Neural crest cell (in vitro differentiated cells): ENCODE results near the gene TRAPPC8. TPM values are rescaled to one million over a fixed set of nuclear protein-coding genes. Genes with fewer than 3 reads are reported as not detected.

Experiments used
- DNase-seq: peaks from one replicate; pipeline ENCODE4 v3.0.0; 2021; ENCODE audit warnings: low read depth, mixed read lengths, low spot score
- H3K27ac Mint-ChIP-seq: one replicate; pipeline ENCODE4 v1.8.0; 2021; ENCODE audit warnings: mild to moderate bottlenecking, mixed read lengths; ENCODE audit not compliant: unreplicated experiment
- H3K27me3 Mint-ChIP-seq: 2 replicates; pipeline ENCODE4 v1.8.0; 2021; ENCODE audit warnings: low read depth, mild to moderate bottlenecking, mixed read lengths
- H3K36me3 Mint-ChIP-seq: 2 replicates; pipeline ENCODE4 v1.8.0; 2021; ENCODE audit warnings: low read depth, mild to moderate bottlenecking, mixed read lengths
- H3K4me1 Mint-ChIP-seq: 2 replicates; pipeline ENCODE4 v1.8.0; 2021; ENCODE audit warnings: mixed read lengths
- H3K4me3 Mint-ChIP-seq: one replicate; pipeline ENCODE4 v1.8.0; 2021; ENCODE audit warnings: mild to moderate bottlenecking, mixed read lengths
- H3K9me3 Mint-ChIP-seq: 2 replicates; pipeline ENCODE4 v1.8.0; 2021; ENCODE audit warnings: mixed read lengths
- CTCF ChIP-seq: fragments of 200-600 bp; sonication (generic); conservative IDR thresholded peaks from 2 replicates; pipeline ENCODE4 v1.5.0; 2021; ENCODE audit warnings: antibody characterized with exemption, mild to moderate bottlenecking
- long read RNA-seq: library from polyadenylated mRNA; unstranded; transcript quantifications from one replicate; pipeline ENCODE4 v2.0.0, GENCODE V29; 2020
- total RNA-seq: library from RNA; stranded (reverse); gene quantifications from 2 replicates; pipeline ENCODE4 v1.2.1, GENCODE V29; 2021

Gene TRAPPC8
- total RNA-seq: 27.7 and 31.2 TPM in 2 replicates
- long read RNA-seq, partial matches to known transcripts: 7 of 9 reads
- long read RNA-seq, other reads (novel, unspliced or antisense): 2 of 9 reads

DNA sequence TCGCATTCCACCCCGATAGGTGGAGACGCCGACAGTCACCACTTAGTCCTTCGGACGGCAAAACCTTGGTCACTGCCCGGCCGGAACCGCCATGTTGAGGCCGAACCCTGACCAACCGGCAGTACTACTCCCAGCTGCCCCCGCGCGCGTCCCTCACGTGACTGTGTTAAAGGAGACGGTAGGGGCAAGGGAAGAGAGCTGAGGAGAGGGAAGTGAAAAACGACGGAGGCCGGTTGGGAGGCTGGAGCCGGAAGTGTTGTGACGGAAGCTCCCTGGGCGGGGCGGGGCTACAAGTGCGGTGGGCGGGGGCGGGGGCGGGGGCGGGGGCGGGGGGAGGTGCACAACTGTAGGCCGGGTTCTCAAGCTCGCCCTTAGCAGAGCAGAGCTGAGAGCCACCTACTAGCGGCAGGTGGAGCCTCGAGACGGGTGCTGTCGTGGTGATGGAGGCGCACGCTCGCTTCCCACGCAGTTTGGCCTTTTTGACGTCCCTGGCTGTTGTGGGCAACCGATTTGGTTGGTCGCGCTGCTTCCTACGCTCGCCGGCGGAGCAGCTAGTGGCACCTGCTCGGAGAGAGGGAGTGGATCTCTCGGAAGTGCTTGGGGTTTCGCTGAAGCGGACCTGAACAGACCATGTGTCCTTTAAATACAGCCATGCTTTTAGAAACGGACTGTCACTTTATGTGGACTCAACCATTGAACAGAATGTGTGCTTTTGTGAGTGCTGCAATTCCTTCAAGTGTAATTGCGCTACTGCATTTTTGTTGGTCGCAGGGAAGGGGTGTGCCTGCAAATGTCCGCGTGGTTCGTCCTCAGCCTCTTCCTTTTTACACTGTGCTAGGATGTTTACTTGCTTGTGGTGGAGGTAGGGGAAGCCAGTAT is at the start of gene TRAPPC8:
Gene TRAPPC8 (minus strand): TSS at position 130 of the 879 bp plus-strand sequence. CDS start 364 bp downstream, outside the sequence.
- Mint-ChIP-seq H3K27ac (peak within 1 kb of the TSS; percentile 100), H3K9me3 (no peaks in the 10 kb centered on the region), H3K4me1 (peaks cover 44% of the 10 kb centered on the region), H3K4me3 (peak within 1 kb of the TSS; percentile 100), H3K27me3 (peaks cover 23% of the 10 kb centered on the region), H3K36me3 (no peaks in the 10 kb centered on the region)
- no peak for TF ChIP-seq CTCF
- peak; percentile 90 for DNase-seq

DNA sequence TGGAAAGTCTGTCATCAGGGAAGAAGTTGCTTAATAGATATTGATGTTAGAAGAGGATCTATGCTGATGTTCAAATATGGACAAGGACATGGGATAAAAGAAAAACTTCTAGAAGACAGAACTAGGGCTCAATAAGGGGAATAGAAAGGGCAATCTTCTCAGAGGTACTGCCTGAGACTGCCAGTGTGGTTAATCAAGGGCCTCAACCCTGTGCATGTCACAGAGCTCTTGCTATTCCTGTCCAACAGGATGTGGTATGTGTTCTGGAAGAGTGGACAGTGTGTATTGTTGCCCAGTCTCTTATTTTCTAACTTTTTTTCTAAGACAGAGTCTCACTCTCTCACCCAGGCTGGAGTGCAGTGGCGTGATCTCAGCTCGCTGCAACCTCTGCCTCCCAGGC is 47.9 kb upstream of the TRAPPC8 start:
- H3K9me3 Mint-ChIP-seq: peaks cover under 1% of the 10 kb centered on the region
- no peak overlapping the region for H3K4me3 Mint-ChIP-seq
- no peak overlapping the region for H3K27ac Mint-ChIP-seq
- no peak for DNase-seq
- no peak for TF ChIP-seq CTCF
- no peaks in the 10 kb centered on the region for H3K27me3 Mint-ChIP-seq
- no peaks in the 10 kb centered on the region for H3K36me3 Mint-ChIP-seq
- H3K4me1 Mint-ChIP-seq: peaks cover 1% of the 10 kb centered on the region

DNA sequence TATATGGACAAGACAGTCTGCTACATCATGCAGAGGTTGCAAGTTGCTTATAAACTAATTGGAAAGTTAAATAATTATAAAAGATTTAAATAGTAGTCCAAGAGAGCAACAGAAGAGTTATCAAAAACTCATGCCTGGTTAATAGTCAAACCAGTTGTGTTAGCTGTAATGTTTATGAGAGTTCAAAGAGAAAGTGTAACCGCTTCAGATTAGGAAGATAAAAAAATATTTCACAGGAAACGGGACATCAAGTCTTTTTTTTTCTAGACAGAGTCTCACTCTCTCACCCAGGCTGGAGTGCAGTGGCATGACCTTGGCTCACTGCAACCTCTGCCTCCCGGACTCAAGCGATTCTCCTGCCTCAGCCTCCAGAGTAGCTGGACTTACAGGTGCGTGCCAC is 41.0 kb upstream of the TRAPPC8 start:
- Mint-ChIP-seq H3K4me3 (no peak overlapping the region), H3K9me3 (peaks cover under 1% of the 10 kb centered on the region)
- no peak for TF ChIP-seq CTCF

DNA sequence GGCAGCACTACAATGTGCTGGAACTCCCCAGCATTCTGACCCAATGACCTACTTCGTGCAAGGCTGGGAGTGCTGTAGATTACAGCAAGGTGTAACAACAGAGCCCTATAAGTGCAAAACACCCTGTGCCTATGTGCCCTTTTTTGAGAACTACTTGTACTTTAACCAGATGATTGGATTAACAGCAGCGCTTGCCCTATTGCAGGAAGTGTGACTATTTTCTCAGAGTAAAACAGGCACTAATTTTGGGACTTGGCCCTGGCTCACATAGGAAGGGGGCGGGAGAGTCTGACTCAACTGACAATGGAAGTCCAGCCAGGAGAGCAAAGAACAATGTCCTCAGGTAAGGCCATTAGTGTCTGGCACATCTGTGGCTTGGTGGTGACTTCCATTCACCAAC is 40.1 kb upstream of the TRAPPC8 start:
- TF ChIP-seq CTCF: no peak
- Mint-ChIP-seq H3K36me3 (no peaks in the 10 kb centered on the region), H3K9me3 (peaks cover 4% of the 10 kb centered on the region), H3K27ac (no peak overlapping the region), H3K4me3 (no peak overlapping the region), H3K4me1 (no peaks in the 10 kb centered on the region), H3K27me3 (no peaks in the 10 kb centered on the region)
- DNase-seq: no peak

More for the DNA sequence above, 41.0 kb upstream of the TRAPPC8 start:
- Mint-ChIP-seq H3K36me3 (no peaks in the 10 kb centered on the region), H3K27me3 (no peaks in the 10 kb centered on the region), H3K4me1 (no peaks in the 10 kb centered on the region), H3K27ac (no peak overlapping the region)
- no peak for DNase-seq

- Mint-ChIP-seq H3K4me3 (no peak overlapping the region), H3K9me3 (peaks cover 9% of the 10 kb centered on the region), H3K4me1 (peaks cover 3% of the 10 kb centered on the region), H3K27me3 (no peaks in the 10 kb centered on the region), H3K36me3 (peaks cover 3% of the 10 kb centered on the region), H3K27ac (no peak overlapping the region)
- no peak for DNase-seq
- TF ChIP-seq CTCF: no peak
These were observed 37.9 kb upstream of the TRAPPC8 start for GRCh38 chr18:31980863-31981262.
